Activated CD4-positive, CD25-positive, alpha-beta regulatory T cell treated with anti-CD3 and anti-CD28 coated beads, Interleukin-2, amount 50 U/mL, for 24 hours (primary cell): ENCODE measurements around the gene RBCK1.
"Not testable (repeated sequence)": the region's sequence is repeated elsewhere in the genome, so short reads cannot be mapped to it uniquely, and the experiment has no call there.

ENCODE experiments used
- ATAC-seq, 2 donors: fragments of 150-1000 bp; cut with Tn5 transposase; one replicate each; pipeline ENCODE4 v1.10.0; 2021; ENCODE audit warnings: mild to moderate bottlenecking in 1 of 2, moderate library complexity in 1 of 2

The RBCK1 gene

DNA sequence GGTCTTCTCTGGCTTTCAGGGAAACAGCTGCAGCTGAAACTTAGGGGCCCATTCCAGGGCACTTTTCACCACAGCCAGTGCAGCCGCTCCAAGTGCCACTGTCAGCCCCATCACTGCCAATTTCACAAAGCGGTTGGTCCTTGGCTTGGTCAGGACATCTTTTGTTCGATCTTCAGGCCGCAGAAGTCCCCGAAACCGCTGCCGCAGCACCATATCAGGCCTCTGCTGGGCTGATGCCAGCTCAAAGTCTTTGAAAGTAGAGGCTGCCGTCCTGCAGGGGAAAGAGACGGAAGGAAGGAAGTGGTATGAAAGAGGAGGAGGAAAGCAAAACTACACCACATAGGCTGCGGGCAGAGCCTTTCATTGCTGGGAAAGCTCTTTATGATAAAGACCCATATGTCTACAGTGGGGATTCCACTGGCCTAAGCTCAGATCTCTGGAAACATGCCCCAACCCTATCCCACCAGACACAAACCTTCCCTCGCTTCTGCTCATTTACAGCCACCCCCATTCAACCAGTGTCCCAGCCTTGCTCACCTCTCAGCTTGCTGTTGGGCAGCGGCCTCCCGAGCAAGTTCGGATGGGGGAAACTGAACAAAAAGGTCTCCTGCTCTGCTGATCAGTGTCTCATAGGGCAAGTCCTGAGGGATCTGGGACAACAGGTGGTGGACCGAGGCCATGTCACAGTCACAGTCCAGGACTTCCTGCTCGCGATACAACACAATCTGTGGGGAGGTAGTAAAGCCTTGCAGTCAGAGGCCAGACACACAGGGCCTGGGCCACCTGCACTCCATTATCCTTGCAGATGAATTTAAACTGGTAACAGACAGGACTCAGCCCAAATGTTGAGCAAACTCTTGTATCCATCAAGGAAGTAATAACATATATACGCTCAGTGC is 30.7 kb downstream of the RBCK1 start:
- ATAC-seq, result peak; percentile 69 to 78

DNA sequence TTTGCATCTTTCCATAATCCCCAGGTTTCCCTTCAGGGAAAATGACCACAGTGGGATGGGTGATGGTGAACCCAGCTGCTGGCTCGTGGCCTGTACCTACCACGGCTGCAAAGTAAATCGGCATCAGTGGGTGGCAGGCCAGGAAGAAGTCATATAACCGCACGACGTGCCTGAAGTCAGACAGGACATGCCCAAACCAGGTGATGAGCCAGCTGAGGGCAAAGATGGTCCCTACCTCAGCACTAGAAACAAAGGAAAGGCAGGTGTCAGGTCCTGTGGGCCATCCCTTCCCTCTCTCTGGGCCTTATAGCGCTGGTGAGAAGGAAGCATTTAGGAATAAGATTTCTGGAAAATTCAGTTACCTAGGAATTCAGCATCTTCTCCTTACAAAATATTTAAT is 32.0 kb downstream of the RBCK1 start:
- ATAC-seq, result no peak

DNA sequence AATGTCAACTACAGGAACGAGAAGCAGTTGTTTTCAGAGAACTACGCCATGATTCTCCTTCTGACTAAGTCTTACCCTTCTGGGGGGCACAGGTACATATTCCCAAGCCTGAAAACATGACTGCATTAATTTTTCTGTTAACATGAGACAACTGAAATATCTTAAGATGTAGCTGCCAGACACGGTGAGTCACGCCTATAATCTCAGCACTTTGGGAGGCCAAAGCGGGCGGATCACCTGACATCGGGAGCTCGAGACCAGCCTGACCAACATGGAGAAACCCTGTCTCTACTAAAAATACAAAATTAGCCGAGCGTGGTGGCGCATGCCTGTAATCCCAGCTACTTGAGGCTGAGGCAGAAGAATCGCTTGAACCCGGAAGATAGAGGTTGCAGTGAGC is 32.5 kb downstream of the RBCK1 start:
- ATAC-seq, result no peak

DNA sequence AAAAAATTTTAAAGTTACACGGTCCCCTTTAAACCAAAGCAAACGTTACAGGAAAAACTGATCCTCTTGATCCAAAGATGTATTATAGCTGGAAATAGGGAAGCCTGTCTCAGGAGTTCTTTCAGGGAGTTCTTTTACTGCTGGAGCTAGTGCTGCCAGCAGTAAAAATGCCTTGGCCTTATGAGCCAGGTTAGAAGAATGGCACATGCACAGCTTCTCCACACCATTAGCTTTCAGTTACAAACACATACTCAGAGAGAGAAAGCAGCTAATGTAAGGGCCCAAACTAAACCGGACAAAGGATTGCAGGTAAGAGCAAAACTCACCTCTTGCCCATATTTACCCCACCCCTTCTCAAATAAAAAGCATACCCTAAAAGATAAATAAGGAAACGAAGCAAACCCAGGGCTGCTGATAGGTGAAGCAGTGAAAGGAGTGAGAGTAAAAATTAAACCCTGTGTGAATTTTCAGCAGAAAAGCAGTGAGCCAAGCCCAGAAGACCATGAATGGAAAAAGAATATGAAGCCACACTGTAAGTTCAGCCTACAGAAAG is 35.2 kb downstream of the RBCK1 start:
- ATAC-seq, result no peak

DNA sequence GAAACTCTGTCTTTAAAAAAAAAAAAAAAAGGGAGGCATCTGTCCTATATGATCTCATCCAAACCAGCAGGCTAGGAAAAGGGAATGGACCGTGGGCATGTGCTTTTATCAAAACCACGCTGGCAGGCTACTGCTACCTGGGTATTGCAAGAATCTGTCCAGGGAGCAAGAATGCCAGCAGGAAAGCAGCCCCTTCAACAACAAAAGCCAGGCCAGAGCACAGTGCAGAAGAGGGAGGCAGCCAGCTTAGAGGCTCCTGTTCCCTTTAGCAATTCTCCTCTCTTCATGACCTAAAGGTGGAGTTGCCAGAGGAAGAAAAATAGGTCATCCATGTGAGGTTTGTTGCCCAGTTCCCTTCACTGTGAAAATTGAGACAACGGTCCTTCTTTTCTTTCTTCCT is 36.0 kb downstream of the RBCK1 start:
- ATAC-seq, result no peak

DNA sequence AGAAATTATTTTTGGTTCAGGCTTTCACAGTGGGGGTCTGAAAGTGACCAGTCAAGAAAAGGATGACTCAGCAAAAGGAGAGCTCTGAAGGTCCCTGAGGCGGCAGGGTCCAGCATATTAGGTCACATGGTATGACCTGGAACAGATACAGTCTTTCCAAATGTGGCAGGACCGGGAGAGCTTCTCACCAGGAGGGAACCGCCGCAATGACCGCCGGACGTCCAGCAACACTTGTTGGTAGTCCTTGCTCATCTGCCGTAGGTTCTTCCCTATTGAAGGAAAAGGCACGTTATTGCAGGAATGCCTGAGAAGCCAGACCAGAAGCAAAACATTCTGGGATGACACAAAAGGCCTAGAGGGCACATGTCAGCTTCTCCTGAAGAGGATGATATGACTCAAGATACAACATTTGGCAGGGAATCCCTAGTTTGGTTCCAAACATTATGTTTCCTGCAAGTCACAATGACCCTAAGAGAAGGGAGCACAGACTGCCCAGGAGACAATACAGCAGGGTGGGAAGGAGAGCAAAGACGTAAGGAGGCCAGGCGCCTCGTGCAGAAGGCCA is 36.8 kb downstream of the RBCK1 start:
- ATAC-seq, result no peak

DNA sequence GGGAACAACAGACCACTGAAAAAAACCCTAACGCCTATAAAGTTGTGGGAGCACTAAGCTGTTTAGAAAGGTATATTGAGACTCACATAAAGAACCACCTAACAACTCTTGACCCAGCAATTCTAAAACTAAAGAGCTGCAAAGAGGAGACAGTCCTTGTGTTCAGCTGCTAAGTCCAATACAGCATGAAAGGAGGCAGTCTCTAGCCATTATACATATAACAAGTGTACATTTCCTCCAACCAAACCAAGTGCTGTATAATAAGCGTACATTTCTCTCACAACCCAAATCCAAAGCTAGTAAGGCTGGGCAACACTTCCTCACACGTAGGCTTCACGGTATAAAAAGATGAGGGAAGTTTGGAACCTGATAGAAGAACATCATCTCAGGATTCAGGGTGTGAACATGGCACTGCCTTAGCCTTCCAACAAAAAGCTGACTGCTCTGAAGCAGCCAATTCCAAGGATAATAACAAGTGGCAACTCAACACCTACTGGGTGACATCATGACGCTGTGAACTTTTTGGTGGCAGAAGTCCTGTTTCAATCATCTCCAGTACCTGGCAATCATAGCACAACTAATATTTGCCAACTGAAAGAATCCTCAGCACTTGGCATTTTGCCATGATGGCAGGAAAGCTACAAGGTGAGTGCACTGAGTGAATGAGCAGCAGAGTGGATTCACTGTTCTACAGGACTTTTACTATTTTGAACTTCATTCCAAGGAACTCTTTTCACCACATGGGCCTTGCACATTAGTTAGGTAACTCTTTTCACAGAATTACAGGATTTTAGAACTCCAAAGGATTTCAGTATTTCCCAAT is 37.6 kb downstream of the RBCK1 start:
- no peak for ATAC-seq

DNA sequence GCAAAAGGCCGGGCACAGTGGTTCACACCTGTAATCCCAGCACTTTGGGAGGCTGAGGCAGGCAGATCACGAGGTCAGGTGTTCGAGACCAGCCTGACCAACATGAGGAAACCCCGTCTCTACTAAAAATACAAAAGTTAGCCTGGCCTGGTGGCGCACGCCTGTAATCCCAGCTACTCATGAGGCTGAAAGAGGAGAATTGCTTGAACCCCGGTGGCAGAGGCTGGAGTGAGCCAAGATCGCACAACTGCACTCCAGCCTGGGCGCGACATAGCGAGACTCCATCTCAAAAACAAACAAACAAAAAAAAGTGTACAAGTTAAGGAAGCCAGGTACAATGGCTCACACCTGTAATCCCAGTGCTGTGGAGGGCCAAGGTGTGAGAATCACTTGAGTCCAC is 43.9 kb downstream of the RBCK1 start:
- not testable (repeated sequence) for ATAC-seq

DNA sequence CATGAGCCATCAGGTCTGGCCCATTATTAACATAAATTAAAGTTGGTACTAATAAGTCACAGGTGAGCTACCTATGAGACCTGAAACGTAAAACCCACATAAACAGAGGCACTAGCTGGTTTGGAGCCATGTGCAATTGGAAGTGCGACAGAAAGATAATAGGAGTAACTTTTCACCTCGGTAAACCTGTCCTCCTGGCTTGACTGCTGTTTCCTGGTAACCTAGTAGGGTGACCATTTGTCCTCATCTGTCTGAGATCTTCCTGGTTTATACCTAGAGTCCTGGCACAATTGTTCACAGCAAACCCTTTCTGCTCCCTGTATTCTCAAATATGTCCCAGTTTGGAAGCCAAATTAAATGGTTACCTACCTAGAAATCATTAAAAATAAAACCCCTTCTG is 46.9 kb downstream of the RBCK1 start:
- ATAC-seq, result no peak

DNA sequence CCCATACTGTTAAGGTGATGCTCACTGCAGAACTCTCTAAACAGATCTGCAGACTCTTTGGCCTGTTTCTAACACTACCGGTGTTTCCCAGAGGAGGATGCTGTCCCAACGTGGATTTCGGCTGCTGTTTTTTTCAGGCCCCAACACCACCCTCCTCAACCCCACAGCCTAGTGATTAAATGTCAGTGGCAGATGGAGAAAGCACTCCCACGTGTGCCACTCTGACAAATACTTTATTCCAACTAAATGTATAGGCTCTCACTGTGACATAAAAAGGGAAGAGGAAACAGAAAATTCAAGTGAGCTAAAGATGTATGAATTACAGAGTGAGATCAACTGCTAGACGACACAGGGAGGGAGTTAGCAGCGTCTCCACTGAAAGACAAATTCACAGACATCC is 50.7 kb downstream of the RBCK1 start:
- no peak for ATAC-seq

DNA sequence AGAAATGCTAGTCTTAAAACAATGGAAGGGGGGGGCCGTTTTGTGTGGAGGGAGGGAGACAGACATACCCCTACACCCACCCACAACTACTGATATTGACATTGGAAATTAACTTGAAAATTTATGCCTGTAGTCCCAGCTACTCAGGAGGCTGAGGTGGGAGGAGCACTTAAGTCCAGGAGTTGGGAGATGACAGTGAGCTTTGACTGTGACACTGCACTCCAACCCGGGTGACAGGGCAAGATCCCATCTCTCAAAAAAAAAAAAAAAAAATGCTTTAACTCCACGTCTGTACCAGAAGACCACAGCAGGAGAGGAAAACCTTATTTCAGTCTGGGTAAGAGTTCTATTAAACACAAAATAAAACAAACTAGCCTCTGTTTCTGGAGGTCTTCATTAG is 52.1 kb downstream of the RBCK1 start:
- no peak for ATAC-seq

DNA sequence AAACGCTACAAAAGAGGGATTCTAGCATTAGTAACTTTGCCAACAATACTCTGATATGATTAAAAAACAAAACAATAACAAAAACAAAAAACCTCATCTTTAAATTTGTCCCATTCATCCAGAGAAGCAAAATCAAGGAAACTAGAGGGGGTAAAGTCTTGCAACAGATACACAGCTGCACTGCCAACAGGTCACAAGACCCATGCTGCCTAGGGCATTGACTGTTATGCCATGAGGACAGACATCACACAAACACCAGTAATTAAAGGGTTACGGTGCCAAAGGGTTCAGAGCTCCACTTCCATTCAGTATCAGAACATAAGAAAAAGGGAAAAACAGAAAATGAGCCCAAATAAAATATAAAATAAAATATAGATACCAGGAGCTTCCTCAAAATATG is 52.6 kb downstream of the RBCK1 start:
- ATAC-seq, result no peak

DNA sequence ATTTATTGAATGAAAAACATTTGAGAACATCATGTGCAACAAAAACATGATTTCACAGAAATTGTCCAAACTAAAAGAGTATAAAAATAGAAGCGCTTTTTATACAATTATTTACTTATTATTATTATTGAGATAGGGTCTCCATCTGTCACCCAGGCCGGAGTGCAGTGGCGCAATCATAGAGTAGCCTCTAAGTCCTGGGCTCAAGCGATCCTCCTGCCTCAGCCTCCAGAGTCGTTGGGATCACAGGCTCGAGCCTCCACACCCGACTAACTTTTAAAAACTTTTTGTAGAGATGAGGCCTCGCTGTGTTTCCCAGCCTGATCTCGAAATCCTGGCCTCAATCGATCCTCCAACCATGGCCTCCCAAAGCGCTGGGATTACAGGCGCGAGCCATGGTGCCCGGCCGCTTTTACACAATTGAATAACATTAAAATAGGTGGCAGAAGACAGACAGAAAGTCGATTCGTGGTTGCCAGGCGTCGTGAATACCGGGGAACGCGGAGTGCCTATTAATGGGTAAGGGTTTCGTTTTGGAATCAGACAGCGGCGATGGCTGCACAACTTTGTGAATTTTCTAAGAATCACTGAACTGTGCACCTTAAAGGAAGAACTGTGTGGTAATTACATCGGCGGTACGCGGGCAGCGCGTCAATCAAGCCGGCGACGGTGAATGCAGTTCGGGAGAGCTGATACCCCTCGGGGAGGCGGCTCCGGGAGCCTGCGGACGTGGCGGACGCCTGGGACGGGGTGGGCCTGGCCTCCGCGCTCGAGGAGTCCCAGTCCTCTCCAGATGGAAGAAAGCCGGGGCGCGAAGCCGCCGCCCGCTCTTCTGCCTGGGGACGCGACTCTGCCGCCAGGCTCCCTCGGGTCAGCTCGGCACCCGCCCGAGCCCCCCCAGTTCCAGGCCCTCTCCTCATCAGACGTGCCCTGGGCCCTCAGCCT is 53.4 kb downstream of the RBCK1 start:
- peak; percentile 36 to 39 for ATAC-seq

DNA sequence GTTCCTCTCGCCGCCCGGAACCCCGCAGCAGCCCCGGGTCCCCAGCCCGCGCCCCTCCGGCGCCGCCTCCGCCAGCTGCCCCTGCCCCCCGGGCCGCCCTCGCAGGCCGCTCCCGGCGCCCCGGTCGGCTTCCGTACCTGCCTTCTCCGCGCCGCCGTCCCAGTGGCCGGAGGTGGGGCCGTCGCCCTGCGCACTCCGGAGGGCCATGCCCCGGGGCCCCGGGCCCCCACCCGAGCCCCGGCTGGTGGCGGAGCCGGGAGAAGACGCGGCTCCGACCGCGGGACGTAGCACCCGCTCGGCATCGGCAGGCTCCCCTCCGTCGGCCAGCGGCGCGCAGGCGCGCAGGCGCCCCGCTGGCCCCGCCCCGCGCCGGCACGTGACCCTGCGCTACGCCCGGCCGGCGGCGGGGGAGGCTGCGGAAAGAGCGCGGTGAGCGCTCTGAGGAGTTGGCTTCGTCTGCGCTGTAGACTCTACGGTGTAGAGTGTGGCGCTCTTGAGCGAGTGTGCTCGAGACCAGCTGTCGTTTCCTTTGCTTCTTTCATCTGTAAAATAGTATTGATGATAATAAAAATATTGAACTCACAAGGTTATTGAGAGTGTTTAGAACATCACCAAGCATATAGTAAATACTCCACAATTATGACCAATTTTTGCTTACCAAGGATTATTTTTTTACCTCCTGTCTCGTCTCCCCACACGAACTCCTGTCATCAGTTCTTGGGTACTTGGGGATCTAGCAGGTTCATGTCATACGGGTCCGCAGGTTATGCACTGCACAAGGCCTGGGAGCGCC is 54.3 kb downstream of the RBCK1 start, which contains the start of gene TBC1D20:
Gene TBC1D20 (minus strand): TSS at position 335 of the 793 bp plus-strand sequence. CDS start 128 bp downstream, at position 207.
- ATAC-seq, result peak; percentile 96 to 98

DNA sequence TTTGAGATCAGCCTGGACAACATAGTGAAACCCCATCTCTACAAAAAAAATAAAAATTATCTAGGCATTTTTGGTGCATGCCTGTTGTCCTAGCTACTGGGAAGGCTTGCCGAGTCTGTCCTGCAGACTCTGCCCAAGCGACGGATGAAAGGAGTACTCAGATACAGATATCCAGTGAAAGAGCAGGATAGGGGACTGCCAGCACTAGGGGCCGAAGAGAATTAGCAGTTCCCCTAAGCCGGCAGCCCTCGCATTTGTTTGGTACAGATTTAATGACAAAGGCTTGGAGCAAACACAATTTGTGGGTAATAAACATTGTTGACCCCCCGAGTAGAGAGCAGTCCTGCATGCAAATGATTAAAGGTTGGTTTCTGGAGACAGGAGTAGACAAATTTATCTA is 59.7 kb downstream of the RBCK1 start:
- no peak for ATAC-seq

DNA sequence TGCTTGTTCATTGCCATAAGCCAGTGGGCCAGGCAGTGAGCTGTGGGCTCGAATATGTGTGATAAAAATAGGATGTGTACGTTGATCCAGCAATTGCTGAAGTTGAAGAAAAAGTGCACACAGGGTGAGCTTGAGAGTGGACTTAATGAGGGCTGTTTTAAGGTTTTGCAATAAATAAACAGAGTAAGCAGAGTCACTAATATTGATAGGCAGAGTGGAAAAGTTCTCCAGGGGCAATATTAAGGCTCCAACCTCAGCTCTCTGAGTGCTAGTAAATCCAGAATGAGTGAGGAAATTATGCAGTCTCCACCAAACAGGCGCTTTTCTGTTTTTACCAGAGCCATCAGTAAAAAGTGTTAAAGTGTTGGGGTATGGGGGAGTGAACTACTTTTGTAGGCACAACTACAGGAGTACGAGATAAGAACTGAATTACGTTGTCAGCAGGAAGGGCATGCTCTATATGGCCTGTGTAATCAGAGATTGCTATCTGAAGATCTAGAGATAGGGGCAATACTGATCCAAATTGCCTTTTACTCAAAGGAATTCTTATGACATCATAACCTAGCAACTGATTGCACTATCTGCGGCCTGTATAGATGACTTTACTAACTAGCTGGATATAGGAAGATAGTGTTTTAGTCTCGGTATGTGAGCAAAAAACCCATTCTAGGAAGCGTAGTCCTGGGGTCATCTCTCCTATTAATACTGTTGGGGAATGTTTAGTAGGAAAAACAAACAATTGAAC is 61.8 kb downstream of the RBCK1 start:
- ATAC-seq, result no peak

DNA sequence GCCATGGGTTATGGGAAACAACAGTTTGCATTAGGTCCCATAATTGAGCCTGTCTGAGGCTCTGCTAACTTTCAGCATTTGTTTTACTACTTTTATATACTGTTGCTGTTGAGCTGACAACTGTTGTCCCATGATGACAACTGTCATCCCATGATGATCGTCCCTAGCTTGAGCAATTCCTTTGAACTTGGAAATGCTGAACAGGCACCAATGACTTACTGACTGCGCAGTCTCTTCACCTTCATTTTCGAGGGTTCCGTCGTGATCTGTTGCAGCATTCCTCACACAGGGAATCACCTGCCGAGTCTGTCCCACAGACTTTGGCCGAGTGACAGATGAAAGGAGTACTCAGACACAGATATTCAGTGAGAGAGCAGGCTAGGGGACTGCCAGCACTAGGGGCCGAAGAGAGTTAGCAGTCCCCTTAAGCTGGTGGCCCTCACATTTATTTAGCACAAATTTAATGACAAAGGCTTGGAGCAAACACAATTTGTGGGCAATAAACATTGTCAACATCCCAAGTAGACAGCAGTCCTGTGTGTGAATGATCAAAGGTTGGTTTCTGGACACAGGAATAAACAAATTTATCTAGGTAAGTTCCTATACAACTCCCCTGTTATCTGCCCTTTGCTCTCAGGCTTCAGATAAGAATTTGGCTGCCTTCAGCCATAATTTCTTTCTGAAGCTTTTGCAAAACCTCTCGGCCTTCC is 64.2 kb downstream of the RBCK1 start:
- no peak for ATAC-seq

DNA sequence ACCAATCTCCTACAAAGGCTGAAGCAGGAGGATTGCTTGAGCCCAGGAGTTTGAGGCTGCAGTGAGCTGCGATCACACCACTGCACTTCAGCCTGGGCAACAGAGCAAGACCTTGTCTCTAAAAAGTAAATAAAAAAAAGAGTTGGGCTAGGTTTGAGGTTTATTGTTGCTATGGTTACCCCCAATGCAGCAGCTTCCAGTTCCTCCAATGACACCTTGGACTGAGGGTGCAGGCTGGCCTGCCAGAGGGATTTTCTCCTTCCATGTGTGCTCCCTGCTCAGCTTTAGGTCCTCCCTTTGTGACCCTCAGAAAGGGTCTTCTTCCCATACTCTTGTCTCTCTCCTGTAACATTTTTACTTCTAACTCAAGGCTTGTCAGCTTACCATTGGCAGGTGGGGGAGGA is 64.8 kb downstream of the RBCK1 start:
- ATAC-seq, result no peak

DNA sequence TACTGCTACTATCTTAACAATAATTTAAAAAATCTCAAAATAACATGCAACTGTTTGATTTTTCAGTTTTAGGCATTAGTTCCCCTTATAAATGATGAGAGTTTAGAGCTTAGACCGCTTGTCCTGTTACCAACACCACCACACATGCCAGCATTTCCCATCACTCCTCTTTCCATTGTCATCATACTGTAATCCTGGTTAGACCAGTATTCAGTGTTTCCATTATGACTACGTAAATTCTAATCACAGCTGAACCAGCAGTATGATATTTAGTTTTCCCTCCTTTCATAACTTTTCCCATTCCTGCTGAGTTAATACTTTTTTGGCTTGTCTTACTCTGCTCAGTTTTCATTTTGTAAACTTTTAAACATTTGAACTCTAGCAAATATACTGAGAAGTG is 66.5 kb downstream of the RBCK1 start:
- ATAC-seq, result no peak
